Memory B cell (primary cell): ENCODE results near the gene TIA1.

ENCODE experiments used
- ATAC-seq: fragments of 150-1000 bp; cut with Tn5 transposase; 2 replicates; pipeline ENCODE4 v1.10.0; 2021; ENCODE audit warnings: low read depth, mild to moderate bottlenecking, moderate library complexity
- DNase-seq, 2 donors: peaks; one replicate each; pipeline ENCODE4 v3.0.0; 2022; ENCODE audit warnings: low spot score in 2 of 2
- H3K27ac Mint-ChIP-seq: one replicate; pipeline ENCODE4 v1.8.0; 2022; ENCODE audit warnings: mild to moderate bottlenecking, moderate library complexity, mixed read lengths
- H3K27me3 Mint-ChIP-seq: one replicate; pipeline ENCODE4 v1.8.0; 2022; ENCODE audit warnings: mixed read lengths
- H3K36me3 Mint-ChIP-seq: one replicate; pipeline ENCODE4 v1.8.0; 2022; ENCODE audit warnings: mild to moderate bottlenecking, mixed read lengths
- H3K4me1 Mint-ChIP-seq: one replicate; pipeline ENCODE4 v1.8.0; 2022; ENCODE audit warnings: mixed read lengths
- H3K4me3 Mint-ChIP-seq: one replicate; pipeline ENCODE4 v1.8.0; 2022; ENCODE audit warnings: mild to moderate bottlenecking, moderate library complexity, mixed read lengths
- H3K9me3 Mint-ChIP-seq: one replicate; pipeline ENCODE4 v1.8.0; 2022; ENCODE audit warnings: mixed read lengths

The TIA1 gene

GRCh38 chr2:70160545-70160944, 87.9 kb downstream of the TIA1 start:
- H3K4me3 Mint-ChIP-seq = no peak overlapping the region
- DNase-seq (no peak), ATAC-seq (no peak)
- H3K9me3 Mint-ChIP-seq = no peaks in the 10 kb centered on the region
- H3K36me3 Mint-ChIP-seq = peaks cover 10% of the 10 kb centered on the region
- H3K4me1 Mint-ChIP-seq = peaks cover 2% of the 10 kb centered on the region
- peak overlapping the region; percentile 67 for H3K27ac Mint-ChIP-seq
- no peaks in the 10 kb centered on the region for H3K27me3 Mint-ChIP-seq
